Activated T-helper 9 cell treated with anti-CD3 and anti-CD28 coated beads, Interleukin-2, amount 50 U/mL, for 16 hours (primary cell): Measurements from ENCODE around the gene MC5R.

Experiments
- DNase-seq: peaks from one replicate; pipeline ENCODE4 v3.0.0-alpha.2; 2020; ENCODE audit warnings: low read depth

The MC5R gene

GRCh38 chr18:13823707-13824395 lies at the start of gene MC5R:
Gene MC5R, plus strand, starts transcription at chr18:13824149. Its CDS starts 1,617 bp downstream, at chr18:13825766.
- DNase-seq = peak; percentile 58

DNA sequence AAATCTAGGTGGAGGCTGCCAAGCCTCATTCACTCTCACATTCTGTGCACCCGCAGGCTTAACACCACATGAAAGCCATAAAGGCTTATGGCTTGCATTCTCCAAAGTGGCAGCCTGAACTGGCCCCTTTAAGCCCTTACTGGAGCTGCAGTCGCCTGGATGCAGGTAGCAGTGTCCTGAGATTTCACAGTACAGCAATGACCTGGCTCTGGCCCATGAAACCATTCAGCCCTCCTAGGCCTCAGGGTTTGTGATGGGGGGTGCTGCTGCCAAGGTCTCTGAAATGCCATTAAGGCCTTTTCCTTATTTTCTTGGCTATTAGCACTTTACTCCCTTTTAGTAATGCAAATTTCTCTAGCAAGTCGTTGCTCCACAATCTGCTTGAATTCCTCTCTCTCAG lies 48.9 kb upstream of the MC5R start:
- no peak for DNase-seq

GRCh38 chr18:13791181-13791580 lies 32.8 kb upstream of the MC5R start:
- no peak for DNase-seq

DNA sequence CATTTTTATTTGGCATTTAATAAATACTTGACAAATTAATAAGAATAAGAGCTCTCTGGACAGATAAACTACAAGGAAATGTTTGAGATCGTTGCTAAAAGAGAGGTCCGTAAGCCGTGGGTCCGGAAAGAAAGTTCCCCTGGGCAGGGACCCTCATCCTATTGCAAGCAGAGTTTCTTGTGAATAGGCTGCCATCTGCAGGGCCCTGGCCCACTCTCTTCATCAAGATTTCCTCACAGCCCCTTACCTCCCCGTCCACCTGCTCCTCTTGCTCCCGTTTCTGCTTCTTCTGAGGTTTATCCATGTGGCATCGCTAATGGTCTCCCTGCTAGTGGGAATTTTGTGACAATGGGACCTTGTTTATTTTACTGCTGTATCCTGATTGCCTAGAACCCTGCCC lies 30.1 kb upstream of the MC5R start:
- no peak for DNase-seq

DNA sequence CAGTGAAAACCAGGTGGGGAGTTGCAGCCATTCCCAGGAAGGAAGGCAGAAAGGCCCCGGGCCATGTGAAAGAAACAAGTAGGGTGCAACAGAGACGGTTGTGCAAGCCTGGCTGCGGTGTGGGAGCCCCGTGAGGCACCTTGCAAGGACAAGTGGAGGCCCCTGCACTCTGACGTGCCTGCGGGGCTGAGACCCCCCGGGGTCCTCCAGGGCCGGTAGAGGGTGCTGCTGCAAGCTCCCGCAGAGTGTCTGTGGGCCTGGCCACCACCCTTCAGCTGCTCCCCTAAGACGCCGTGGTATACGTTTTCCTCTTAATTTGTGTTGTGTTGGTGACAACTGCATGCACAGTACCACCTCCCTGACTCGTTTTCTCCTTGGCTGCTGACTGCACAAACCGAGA lies 27.4 kb upstream of the MC5R start:
- DNase-seq = no peak

- no peak for DNase-seq
Measured at GRCh38 chr18:13797157-13797611, 26.8 kb upstream of the MC5R start.

GRCh38 chr18:13799396-13799795 lies 24.6 kb upstream of the MC5R start:
- DNase-seq = no peak

- DNase-seq = no peak
Measured at GRCh38 chr18:13800505-13801259, 23.3 kb upstream of the MC5R start.

DNA sequence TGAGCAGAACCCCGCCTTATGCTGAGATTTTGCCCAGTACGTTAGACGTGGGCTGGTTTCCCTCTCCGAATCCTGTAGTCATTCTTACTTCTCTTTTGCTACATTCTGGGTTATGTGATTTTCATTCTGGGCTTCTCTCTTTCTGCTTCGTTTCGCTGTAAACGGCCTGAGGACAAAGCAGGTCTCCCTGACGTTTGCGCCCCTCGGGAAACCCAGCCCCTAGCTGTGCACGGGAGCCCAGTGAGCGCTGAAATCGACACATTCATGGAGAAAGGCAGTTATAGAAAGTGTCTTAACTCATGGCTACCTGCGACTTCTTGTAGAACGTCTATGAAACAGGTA lies 22.7 kb upstream of the MC5R start:
- DNase-seq = no peak

GRCh38 chr18:13804305-13804704 lies 19.6 kb upstream of the MC5R start:
- DNase-seq = no peak

DNA sequence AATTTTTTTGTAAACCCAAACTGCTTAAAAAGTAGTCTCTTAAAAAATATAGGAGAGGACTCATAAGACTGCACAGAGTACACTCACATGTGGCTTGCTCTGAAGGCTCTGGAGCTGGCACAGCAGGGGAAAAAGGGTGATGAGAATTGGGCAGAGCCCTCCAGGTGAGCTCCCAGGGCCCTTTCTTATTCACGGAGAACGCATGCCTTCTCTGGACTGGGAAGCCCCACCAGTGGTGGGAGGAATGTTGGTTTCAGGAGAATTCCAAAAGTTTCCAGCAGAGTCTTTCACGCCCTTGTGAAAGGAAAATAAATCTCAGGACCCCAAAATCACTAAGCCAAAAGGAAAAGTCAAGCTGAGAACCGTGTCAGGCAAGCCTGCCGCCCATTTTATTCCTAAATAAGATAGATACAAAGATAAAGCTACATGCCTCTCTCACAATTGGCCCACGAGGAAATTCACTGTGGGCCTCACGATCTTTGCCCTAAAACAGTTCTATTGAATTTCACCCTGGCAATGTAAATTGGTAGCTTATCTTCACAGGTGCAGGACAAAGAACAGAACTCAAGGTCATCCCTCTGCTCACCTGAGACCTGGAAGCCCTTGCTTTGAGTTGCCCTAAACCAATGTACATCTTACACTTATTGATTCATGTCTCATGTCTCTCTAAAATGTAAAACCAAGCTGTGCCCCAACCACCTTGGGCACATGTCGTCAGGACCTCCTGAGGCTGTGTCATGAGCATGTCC lies 15.5 kb upstream of the MC5R start:
- DNase-seq = no peak

DNA sequence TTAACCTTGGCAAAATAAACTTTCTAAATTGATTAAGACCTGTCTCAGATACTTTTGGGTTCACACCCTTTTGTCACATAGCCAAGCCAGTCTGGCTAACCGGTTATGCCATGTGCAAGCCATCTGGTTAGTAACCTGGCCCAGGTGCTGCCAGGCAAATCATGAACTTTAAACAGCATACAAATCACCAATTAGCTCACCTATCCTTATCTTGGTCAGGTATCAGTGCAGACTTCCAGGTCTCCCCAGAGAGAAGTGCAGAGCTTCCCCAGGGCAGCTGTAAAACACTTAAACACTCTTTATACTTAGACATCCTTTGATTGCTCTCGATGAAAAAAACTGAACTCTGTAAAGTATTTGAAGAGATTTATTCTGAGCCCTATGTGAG lies 14.9 kb upstream of the MC5R start:
- no peak for DNase-seq

- DNase-seq = no peak
Measured at GRCh38 chr18:13809531-13810255, 14.3 kb upstream of the MC5R start.

DNA sequence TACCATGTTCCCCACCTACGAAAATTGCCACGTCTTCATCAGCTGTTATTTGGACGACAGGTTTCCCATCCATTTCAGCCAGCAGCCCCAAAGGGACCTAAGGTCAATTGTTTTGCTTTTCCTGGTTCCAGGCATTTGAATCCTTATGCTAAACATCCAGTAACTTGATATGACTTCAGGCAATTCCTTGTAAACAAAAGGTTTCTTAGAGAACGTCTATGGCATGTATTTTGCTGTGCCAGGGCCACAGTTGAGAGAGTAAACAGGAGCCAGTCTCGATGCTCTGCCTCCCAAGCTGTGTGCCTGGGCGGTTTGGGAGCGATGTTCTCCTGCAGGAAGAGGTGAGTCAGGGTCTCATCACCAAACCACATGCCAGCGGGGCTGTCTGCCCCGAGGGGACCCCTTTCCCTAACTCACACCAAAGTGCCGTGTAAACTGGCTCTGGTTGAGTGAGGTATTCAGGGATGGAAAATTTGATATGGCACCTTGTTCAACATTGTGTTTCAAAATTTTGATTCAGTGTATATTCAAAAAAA lies 12.9 kb upstream of the MC5R start:
- no peak for DNase-seq

DNA sequence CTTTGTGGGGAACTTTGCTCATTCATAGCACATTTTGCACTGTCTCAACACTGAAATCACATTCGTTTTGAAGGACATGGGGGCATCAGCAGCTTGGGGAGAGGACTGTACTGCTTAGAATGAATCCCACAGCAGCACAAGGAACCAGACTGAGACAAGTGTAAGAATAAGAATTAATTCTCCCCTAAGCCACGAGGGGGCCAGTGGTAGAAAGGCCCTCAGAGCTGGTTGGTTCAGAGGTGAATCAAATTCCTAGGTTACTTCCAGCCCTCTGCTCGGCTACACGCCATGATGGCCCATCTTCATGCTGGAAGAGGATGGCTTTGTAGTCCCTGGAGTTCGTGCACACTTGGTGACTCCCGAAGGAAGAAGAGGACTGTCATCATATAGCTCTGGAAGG lies 12.0 kb upstream of the MC5R start:
- no peak for DNase-seq

DNA sequence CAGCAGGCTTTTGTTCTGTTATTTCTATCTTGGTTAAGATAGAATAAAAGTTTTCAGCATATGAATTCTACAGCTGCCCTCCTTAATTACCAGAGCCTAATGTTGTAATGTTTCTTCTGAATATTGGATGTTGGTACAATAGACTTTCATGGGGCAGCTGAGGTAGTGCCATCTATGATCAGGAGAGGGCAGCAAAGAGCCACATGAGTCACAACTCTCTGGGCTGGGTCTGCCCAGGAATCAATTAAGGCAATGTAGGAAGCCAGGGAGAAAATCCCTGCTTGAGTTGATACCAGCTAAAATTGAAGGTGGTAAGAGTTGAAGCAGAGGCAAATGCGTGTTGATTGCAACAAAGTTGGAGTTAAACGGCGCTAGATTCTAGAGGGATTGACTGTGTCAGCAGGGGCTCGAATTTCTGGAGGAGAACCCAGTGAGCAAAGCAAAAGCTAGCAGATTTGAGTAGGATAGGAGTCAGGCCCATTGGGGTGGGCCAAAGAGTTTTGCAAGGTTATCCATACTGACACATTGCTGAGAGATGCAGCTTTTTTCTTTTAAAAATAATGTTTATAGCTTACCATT lies 10.6 kb upstream of the MC5R start:
- DNase-seq = peak; percentile 15

- no peak for DNase-seq
Measured at GRCh38 chr18:13826209-13826608, 2.3 kb downstream of the MC5R start.

- DNase-seq = no peak
Measured at GRCh38 chr18:13831864-13832508, 8.0 kb downstream of the MC5R start.

- no peak for DNase-seq
Measured at GRCh38 chr18:13834496-13835015, 10.6 kb downstream of the MC5R start.

DNA sequence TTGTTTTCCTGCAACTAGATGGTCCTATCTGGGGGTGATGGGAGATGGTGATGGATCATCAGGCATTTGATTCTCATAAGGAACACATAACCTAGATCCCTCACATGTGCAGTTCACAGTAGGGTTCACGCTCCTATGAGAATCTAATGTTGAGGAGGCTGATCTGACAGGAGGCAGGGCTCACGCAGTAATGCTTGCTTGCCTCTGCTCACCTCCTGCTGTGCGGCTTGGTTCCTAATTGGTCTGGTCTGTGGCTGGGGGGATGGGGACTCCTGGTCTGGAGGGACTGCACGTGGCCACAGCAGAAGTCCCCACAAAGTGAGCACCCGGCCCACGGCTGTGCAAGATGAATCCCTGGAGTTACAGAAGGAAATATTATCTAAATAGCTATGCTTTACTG lies 11.3 kb downstream of the MC5R start:
- no peak for DNase-seq

GRCh38 chr18:13836559-13836958 lies 12.6 kb downstream of the MC5R start:
- DNase-seq = no peak
